HEK293 (cell line): ENCODE measurements around the gene SETD4.

Experiments
- CTCF ChIA-PET: fragments of 350-600 bp; formaldehyde crosslinking; extraction: SDS; loops from one replicate; lab custom pipeline; 2021; ENCODE audit warnings: antibody characterized with exemption; lab: Yijun Ruan, JAX
- POLR2A ChIA-PET: fragments of 300-600 bp; formaldehyde crosslinking; extraction: SDS; loops from one replicate; lab custom pipeline; 2020; ENCODE audit warnings: antibody characterized with exemption, inconsistent platforms; lab: Yijun Ruan, JAX
- H3K27ac ChIP-seq: fragments of 200-500 bp; sonication (Bioruptor generic); 2 replicates; pipeline ENCODE4 v1.5.1; 2014; ENCODE audit warnings: low read depth, low read length, control low read depth, inconsistent platforms; ENCODE audit errors: extremely low read depth
- H3K36me3 ChIP-seq, 2 experiments: fragments of 200-500 bp in 1 of 2; sonication (Bioruptor generic) in 1 of 2; 1 replicate in 1 of 2; 2 replicates in 1 of 2; pipeline ENCODE4 v1.5.1; 2014 to 2017; ENCODE audit warnings: inconsistent platforms in 2 of 2, low read length in 2 of 2; ENCODE audit not compliant: control insufficient read depth in 2 of 2, insufficient read depth in 1 of 2
- H3K4me1 ChIP-seq: fragments of 200-500 bp; sonication (Bioruptor generic); 2 replicates; pipeline ENCODE4 v1.5.1; 2014; ENCODE audit warnings: mild to moderate bottlenecking, low read length, inconsistent platforms; ENCODE audit not compliant: control insufficient read depth, insufficient read depth
- H3K4me3 ChIP-seq: 2 replicates; pipeline ENCODE4 v1.5.1; 2011; ENCODE audit warnings: low read depth, mild to moderate bottlenecking, control low read depth, low read length, moderate library complexity
- H3K9me3 ChIP-seq: fragments of 200-500 bp; sonication (Bioruptor generic); 2 replicates; pipeline ENCODE4 v1.5.1; 2014; ENCODE audit warnings: low read depth, low read length, inconsistent platforms; ENCODE audit not compliant: control insufficient read depth, insufficient read depth
- BCL6B ChIP-seq: fragments of 450-650 bp; formaldehyde crosslinking; IDR thresholded peaks from 2 replicates; pipeline ENCODE4 v1.5.1; 2017; ENCODE audit warnings: missing biosample characterization, missing genetic modification characterization
- GLIS2 ChIP-seq: fragments of 450-650 bp; formaldehyde crosslinking; IDR thresholded peaks from 2 replicates; pipeline ENCODE4 v1.5.1; 2016; ENCODE audit warnings: missing biosample characterization, missing genetic modification characterization
- MZF1 ChIP-seq: fragments of 450-650 bp; formaldehyde crosslinking; IDR thresholded peaks from 2 replicates; pipeline ENCODE4 v1.5.1; 2017; ENCODE audit warnings: missing biosample characterization, missing genetic modification characterization, borderline replicate concordance
- OVOL3 ChIP-seq: fragments of 450-650 bp; formaldehyde crosslinking; IDR thresholded peaks from 2 replicates; pipeline ENCODE4 v1.5.1; 2016; ENCODE audit warnings: missing biosample characterization, missing genetic modification characterization
- SALL2 ChIP-seq: fragments of 450-650 bp; formaldehyde crosslinking; IDR thresholded peaks from 2 replicates; pipeline ENCODE4 v1.5.0; 2017; ENCODE audit warnings: missing biosample characterization, mild to moderate bottlenecking, missing genetic modification characterization, borderline replicate concordance
- TRIM28 ChIP-seq: IDR thresholded peaks from 2 replicates; pipeline ENCODE4 v1.6.1; 2011; ENCODE audit warnings: low read length, control low read depth, borderline replicate concordance
- WT1 ChIP-seq: fragments of 450-650 bp; formaldehyde crosslinking; IDR thresholded peaks from 2 replicates; pipeline ENCODE4 v1.5.1; 2016; ENCODE audit warnings: missing biosample characterization, missing genetic modification characterization
- YY2 ChIP-seq: fragments of 450-650 bp; formaldehyde crosslinking; IDR thresholded peaks from 2 replicates; pipeline ENCODE4 v1.5.1; 2016; ENCODE audit warnings: missing biosample characterization, missing genetic modification characterization
- ZEB2 ChIP-seq: fragments of 450-650 bp; formaldehyde crosslinking; IDR thresholded peaks from 2 replicates; pipeline ENCODE4 v1.5.1; 2016; ENCODE audit warnings: missing biosample characterization, missing genetic modification characterization
- ZNF112 ChIP-seq: fragments of 450-650 bp; formaldehyde crosslinking; IDR thresholded peaks from 2 replicates; pipeline ENCODE4 v1.5.0; 2017; ENCODE audit warnings: missing biosample characterization, missing genetic modification characterization
- ZNF132 ChIP-seq: fragments of 450-650 bp; formaldehyde crosslinking; IDR thresholded peaks from 2 replicates; pipeline ENCODE4 v1.5.1; 2017; ENCODE audit warnings: missing biosample characterization, missing genetic modification characterization, borderline replicate concordance
- ZNF266 ChIP-seq: fragments of 450-650 bp; formaldehyde crosslinking; IDR thresholded peaks from 2 replicates; pipeline ENCODE4 v1.5.1; 2016; ENCODE audit warnings: missing biosample characterization, missing genetic modification characterization, low read depth
- ZNF529 ChIP-seq: fragments of 450-650 bp; formaldehyde crosslinking; IDR thresholded peaks from 2 replicates; pipeline ENCODE4 v1.5.1; 2017; ENCODE audit warnings: missing genetic modification characterization, missing biosample characterization; ENCODE audit not compliant: insufficient replicate concordance
- ZNF558 ChIP-seq: fragments of 450-650 bp; formaldehyde crosslinking; IDR thresholded peaks from 2 replicates; pipeline ENCODE4 v1.5.1; 2016; ENCODE audit warnings: missing biosample characterization, missing genetic modification characterization
- ZNF660 ChIP-seq: fragments of 450-650 bp; IDR thresholded peaks from 2 replicates; pipeline ENCODE4 v1.5.1; 2018; ENCODE audit warnings: missing biosample characterization, mild to moderate bottlenecking, missing genetic modification characterization
- ZNF677 ChIP-seq: fragments of 450-650 bp; IDR thresholded peaks from 2 replicates; pipeline ENCODE4 v1.5.0; 2018; ENCODE audit warnings: missing biosample characterization, mild to moderate bottlenecking, missing genetic modification characterization, moderate library complexity
- ZNF704 ChIP-seq: fragments of 450-650 bp; formaldehyde crosslinking; IDR thresholded peaks from 2 replicates; pipeline ENCODE4 v1.5.1; 2016; ENCODE audit warnings: missing biosample characterization, missing genetic modification characterization
- ZNF777 ChIP-seq: fragments of 450-650 bp; formaldehyde crosslinking; IDR thresholded peaks from 2 replicates; pipeline ENCODE4 v1.5.1; 2017; ENCODE audit warnings: missing biosample characterization, missing genetic modification characterization, borderline replicate concordance
- ZNF792 ChIP-seq: fragments of 450-650 bp; formaldehyde crosslinking; IDR thresholded peaks from 2 replicates; pipeline ENCODE4 v1.5.1; 2016; ENCODE audit warnings: missing biosample characterization, missing genetic modification characterization
- TF ChIP-seq, protein P1 (sequence below): fragments of 450-650 bp; formaldehyde crosslinking; IDR thresholded peaks from 2 replicates; pipeline ENCODE4 v1.5.1; 2016; ENCODE audit warnings: missing biosample characterization, missing genetic modification characterization
- TF ChIP-seq, protein P2 (sequence below): fragments of 450-650 bp; formaldehyde crosslinking; IDR thresholded peaks from 2 replicates; pipeline ENCODE4 v1.5.1; 2016; ENCODE audit warnings: missing biosample characterization, missing genetic modification characterization
- TF ChIP-seq, protein P3 (sequence below): fragments of 450-650 bp; IDR thresholded peaks from 2 replicates; pipeline ENCODE4 v1.5.1; 2018; ENCODE audit warnings: missing biosample characterization, missing genetic modification characterization

The SETD4 gene

DNA sequence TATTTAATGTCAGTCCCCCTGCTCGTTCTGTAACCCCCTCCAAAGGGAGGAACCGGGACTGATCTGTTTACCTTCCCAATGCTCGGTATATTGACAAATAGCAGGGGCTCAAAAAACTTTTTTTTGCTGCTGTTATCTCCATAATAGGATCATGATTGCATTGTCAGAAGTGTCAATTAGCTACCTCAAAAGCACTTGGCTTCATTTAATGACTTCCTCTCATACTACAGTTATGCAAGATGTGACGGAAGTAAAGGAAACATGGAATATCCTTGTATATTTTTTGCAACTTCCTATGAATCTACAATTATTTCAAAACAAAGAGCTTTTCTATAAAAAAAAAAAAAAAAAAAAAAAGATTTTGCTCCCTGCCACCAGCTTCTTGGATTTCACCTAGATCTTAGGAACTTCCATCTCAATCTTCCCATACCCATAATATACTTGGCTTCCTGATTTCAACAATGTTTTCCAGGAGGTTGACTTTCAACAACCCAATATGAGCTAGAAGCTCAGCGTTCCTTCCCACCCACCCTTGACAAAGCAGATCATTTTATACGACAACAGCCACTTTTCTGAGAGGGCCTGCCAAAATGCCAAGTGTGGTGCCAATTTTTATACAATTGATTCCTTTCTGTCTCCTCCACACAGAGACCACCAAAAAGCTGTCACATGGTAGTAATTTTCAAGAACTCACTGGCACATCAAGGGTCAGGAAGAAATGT is 71.7 kb downstream of the SETD4 start (continued):
- TF ChIP-seq ZNF558 (tag by site-specific recombination) = no peak
- TF ChIP-seq, all 188 proteins: peak for 0

DNA sequence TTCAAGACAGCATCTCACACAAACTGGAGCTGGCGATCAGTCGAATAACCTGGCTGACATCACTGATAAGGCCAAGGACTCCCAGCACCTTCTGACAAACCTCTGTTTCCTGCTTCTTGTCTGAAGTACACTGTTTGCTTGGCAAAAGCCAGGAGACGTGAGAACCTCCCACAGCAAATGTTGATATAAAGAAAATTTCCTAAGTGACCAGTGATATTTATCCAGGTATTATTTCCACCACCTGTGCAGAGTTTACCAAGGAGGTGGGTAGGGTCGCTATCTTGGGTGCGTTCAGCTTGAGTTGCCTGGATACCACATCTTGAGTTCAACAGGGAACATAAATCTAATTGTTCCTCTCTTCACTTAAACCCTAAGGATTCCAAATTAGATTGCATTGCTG is 72.9 kb downstream of the SETD4 start:
- H3K36me3 ChIP-seq = no peaks in the 10 kb centered on the region
- TF ChIP-seq, protein P1, sequence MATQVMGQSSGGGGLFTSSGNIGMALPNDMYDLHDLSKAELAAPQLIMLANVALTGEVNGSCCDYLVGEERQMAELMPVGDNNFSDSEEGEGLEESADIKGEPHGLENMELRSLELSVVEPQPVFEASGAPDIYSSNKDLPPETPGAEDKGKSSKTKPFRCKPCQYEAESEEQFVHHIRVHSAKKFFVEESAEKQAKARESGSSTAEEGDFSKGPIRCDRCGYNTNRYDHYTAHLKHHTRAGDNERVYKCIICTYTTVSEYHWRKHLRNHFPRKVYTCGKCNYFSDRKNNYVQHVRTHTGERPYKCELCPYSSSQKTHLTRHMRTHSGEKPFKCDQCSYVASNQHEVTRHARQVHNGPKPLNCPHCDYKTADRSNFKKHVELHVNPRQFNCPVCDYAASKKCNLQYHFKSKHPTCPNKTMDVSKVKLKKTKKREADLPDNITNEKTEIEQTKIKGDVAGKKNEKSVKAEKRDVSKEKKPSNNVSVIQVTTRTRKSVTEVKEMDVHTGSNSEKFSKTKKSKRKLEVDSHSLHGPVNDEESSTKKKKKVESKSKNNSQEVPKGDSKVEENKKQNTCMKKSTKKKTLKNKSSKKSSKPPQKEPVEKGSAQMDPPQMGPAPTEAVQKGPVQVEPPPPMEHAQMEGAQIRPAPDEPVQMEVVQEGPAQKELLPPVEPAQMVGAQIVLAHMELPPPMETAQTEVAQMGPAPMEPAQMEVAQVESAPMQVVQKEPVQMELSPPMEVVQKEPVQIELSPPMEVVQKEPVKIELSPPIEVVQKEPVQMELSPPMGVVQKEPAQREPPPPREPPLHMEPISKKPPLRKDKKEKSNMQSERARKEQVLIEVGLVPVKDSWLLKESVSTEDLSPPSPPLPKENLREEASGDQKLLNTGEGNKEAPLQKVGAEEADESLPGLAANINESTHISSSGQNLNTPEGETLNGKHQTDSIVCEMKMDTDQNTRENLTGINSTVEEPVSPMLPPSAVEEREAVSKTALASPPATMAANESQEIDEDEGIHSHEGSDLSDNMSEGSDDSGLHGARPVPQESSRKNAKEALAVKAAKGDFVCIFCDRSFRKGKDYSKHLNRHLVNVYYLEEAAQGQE (tag by site-specific recombination) = no peak
- no peak for TF ChIP-seq MZF1 (tag by site-specific recombination)
- no peak for TF ChIP-seq BCL6B (tag by site-specific recombination)
- TF ChIP-seq WT1 (tag by site-specific recombination) = no peak
- no peak for TF ChIP-seq ZNF777 (tag by site-specific recombination)
- TF ChIP-seq ZNF266 (tag by site-specific recombination) = no peak
- TF ChIP-seq OVOL3 (tag by site-specific recombination) = no peak
- POLR2A ChIA-PET = no interaction called here

DNA sequence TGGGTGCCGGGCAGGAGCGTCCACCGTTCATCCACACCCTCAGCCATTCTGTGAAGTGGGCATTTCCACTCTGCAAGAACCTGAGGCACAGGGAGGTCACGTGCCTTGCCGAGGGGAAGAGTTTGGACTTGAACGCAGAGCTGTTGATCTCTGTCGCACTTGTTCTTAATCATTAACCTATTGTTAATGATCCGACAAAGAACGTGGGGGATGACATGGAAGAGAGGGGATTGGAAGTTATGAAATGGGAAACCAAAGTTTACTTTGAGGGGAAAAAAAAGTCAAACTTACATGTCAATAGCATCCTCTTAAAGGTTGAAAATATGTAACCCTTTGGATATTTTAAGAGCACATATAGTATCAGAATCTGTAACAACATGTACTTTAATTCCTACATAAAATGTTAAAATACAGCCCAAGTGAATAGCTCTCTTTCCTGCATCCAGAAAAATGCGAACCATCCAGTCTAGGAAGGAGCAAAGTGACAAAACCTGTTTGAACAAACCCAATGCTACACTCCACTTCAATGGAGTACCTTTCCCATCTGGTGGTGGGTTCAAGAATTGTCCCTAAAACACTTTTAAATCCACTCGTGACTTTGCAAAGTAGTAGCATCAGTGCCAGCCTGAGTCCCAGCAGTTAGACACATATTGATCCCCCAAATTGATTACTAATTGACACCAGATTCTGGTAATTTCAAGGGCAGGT is 75.5 kb downstream of the SETD4 start:
- ChIA-PET CTCF (no interaction called here), POLR2A (no interaction called here)
- Histone ChIP-seq H3K4me3 (no peak overlapping the region), H3K4me1 (no peaks in the 10 kb centered on the region), H3K36me3 (no peaks in the 10 kb centered on the region), H3K9me3 (no peaks in the 10 kb centered on the region), H3K27ac (no peak overlapping the region)
- TF ChIP-seq YY2 (tag by site-specific recombination) (no peak), GLIS2 (tag by site-specific recombination) (no peak), ZEB2 (tag by site-specific recombination) (no peak), TRIM28 (no peak), ZNF529 (tag by site-specific recombination) (no peak), MZF1 (tag by site-specific recombination) (no peak), SALL2 (tag by site-specific recombination) (no peak), ZNF677 (tag by site-specific recombination) (no peak), ZNF132 (tag by site-specific recombination) (no peak), ZNF704 (no peak), ZNF112 (tag by site-specific recombination) (no peak), ZNF660 (tag by site-specific recombination) (no peak), ZNF792 (tag by site-specific recombination) (no peak)
- TF ChIP-seq, protein P2, sequence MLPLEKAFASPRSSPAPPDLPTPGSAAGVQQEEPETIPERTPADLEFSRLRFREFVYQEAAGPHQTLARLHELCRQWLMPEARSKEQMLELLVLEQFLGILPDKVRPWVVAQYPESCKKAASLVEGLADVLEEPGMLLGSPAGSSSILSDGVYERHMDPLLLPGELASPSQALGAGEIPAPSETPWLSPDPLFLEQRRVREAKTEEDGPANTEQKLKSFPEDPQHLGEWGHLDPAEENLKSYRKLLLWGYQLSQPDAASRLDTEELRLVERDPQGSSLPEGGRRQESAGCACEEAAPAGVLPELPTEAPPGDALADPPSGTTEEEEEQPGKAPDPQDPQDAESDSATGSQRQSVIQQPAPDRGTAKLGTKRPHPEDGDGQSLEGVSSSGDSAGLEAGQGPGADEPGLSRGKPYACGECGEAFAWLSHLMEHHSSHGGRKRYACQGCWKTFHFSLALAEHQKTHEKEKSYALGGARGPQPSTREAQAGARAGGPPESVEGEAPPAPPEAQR = no peak
- TF ChIP-seq, protein P3, sequence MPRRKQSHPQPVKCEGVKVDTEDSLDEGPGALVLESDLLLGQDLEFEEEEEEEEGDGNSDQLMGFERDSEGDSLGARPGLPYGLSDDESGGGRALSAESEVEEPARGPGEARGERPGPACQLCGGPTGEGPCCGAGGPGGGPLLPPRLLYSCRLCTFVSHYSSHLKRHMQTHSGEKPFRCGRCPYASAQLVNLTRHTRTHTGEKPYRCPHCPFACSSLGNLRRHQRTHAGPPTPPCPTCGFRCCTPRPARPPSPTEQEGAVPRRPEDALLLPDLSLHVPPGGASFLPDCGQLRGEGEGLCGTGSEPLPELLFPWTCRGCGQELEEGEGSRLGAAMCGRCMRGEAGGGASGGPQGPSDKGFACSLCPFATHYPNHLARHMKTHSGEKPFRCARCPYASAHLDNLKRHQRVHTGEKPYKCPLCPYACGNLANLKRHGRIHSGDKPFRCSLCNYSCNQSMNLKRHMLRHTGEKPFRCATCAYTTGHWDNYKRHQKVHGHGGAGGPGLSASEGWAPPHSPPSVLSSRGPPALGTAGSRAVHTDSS (tag by site-specific recombination) = no peak

More for the DNA sequence above, 72.9 kb downstream of the SETD4 start:
- no peak overlapping the region for H3K4me3 ChIP-seq
- no peaks in the 10 kb centered on the region for H3K9me3 ChIP-seq
- CTCF ChIA-PET = interaction anchor here (0.6 kb wide), 1 partner anchor 1385 kb away, joined by 3 read pairs; no protein-coding TSS in a partner anchor
- no peak overlapping the region for H3K27ac ChIP-seq
- no peaks in the 10 kb centered on the region for H3K4me1 ChIP-seq
